HG03442 (cell line): ENCODE measurements around the gene PPFIA2.
"Not testable (repeated sequence)": the region's sequence is repeated elsewhere in the genome, so short reads cannot be mapped to it uniquely, and the experiment has no call there.

Experiments
- ATAC-seq: cut with Tn5 transposase; IDR thresholded peaks from one replicate; pipeline ENCODE4 v1.9.1; 2021; ENCODE audit warnings: mild to moderate bottlenecking, moderate library complexity; ENCODE audit not compliant: unreplicated experiment

Gene PPFIA2

DNA sequence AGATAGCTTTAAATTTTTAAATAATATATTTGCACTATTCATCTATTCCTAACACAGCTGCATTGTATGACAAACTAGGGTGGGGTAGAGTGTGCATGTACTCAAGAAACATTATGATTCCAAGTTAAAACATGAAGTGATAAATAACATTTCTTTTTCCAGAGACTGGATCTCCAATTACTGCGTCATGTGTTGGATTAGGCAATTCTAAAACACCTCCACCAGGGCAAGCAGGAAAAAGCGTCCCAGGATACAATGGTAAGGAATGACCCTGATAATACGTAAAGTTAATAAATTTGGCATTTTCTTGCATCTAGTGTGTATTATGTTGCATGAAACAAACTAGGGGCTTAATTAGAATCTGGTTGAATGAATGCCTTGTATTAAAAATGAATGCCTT lies 542.4 kb downstream of the PPFIA2 start:
- ATAC-seq, result no peak

GRCh38 chr12:81212996-81213696 lies 546.0 kb downstream of the PPFIA2 start:
- no peak for ATAC-seq

GRCh38 chr12:81211306-81211705 lies 547.8 kb downstream of the PPFIA2 start:
- no peak for ATAC-seq

DNA sequence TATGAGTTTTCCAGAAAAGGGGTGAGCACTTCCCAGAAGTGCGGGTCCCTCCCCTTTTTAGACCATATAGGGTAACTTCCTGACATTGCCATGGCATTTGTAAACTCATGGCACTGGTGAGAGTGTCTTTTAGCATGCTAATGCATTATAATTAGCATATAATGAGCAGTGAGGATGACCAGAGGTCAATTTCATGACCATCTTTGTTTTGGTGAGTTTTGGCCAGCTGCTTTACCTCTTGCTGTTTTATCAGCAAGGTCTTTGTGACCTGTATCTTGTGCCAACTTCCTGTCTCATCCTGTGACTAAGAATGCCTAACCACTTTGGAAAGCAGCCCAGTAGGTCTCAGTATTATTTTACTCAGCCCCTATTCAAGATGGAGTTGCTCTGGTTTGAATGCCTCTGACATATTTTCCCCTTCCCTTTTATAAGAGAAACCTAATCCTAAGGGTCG lies 549.4 kb downstream of the PPFIA2 start:
- not testable (repeated sequence) for ATAC-seq

- no peak for ATAC-seq
These were observed 550.1 kb downstream of the PPFIA2 start for GRCh38 chr12:81209012-81209411.

DNA sequence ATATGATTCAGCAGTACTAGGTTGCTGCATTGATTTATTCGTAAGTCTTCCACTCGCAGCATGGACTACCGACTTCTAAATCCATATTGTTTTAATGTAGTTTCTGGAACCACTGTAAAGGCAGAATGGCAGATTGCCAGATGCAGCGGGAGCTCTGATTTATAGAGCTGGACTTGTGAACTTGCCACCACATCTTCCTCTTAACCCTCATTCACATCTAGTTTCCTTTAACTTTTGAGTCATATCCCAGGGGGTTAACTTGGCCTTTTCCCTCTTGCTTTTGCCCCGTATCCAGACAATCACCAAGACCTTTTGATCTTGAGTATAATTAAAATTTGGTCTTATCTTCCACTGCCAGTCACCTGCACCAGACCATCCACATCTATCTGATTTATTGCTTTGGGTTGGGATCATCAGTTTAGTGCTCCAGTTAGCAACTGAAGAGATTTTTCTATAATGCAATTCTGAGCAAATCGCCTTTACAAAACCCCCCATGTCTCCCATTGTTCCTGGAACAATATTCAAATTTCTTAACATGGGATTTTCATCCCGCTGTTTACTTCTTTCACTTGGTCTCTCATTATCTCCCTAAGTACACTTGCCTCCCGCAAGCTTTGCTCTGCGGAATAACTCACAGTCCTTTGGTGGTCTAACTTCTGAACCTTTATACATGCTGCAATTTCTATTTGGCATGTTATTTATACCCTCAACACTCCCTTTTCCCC lies 550.8 kb downstream of the PPFIA2 start:
- ATAC-seq, result no peak
